Glutamatergic neuron (in vitro differentiated cells): ENCODE results near the gene MTF2. TPM values are rescaled to one million over a fixed set of nuclear protein-coding genes. Genes with fewer than 3 reads are reported as not detected.
A peak's percentile ranks its signal among the peaks of the same experiment; 100 is the strongest.

Experiments used
- DNase-seq: peaks from one replicate; pipeline ENCODE4 v3.0.0; 2022
- H3K27ac Mint-ChIP-seq: one replicate; pipeline ENCODE4 v1.8.0; 2020; ENCODE audit warnings: mild to moderate bottlenecking, mixed read lengths, inconsistent platforms; ENCODE audit not compliant: unreplicated experiment
- H3K27me3 Mint-ChIP-seq: one replicate; pipeline ENCODE4 v1.8.0; 2020; ENCODE audit warnings: mild to moderate bottlenecking, moderate library complexity, mixed read lengths, inconsistent platforms; ENCODE audit not compliant: unreplicated experiment
- H3K36me3 Mint-ChIP-seq: one replicate; pipeline ENCODE4 v1.8.0; 2020; ENCODE audit warnings: mild to moderate bottlenecking, mixed read lengths, inconsistent platforms; ENCODE audit not compliant: unreplicated experiment
- H3K4me1 Mint-ChIP-seq: one replicate; pipeline ENCODE4 v1.8.0; 2020; ENCODE audit warnings: mild to moderate bottlenecking, low read depth, mixed read lengths, inconsistent platforms; ENCODE audit not compliant: unreplicated experiment
- H3K4me3 Mint-ChIP-seq: one replicate; pipeline ENCODE4 v1.8.0; 2020; ENCODE audit warnings: mild to moderate bottlenecking, mixed read lengths, inconsistent platforms; ENCODE audit not compliant: unreplicated experiment
- H3K9me3 Mint-ChIP-seq: one replicate; pipeline ENCODE4 v1.8.0; 2020; ENCODE audit warnings: mild to moderate bottlenecking, moderate library complexity, mixed read lengths, inconsistent platforms; ENCODE audit not compliant: unreplicated experiment
- CTCF ChIP-seq: fragments of 200-600 bp; sonication (generic); IDR thresholded peaks from one replicate; pipeline ENCODE4 v1.5.0; 2021; ENCODE audit not compliant: partially characterized antibody, unreplicated experiment
- total RNA-seq: library from RNA; stranded (reverse); fragmentation: NEBNext Ultra II Directional; extraction: Animal tissue kit (Norgen Biotek cat#: 25700); gene quantifications from one replicate; pipeline ENCODE4 v1.2.1, GENCODE V29; 2021; ENCODE audit not compliant: unreplicated experiment

Gene MTF2
- total RNA-seq, 1 donor from 2014 or later, result 129 TPM

DNA sequence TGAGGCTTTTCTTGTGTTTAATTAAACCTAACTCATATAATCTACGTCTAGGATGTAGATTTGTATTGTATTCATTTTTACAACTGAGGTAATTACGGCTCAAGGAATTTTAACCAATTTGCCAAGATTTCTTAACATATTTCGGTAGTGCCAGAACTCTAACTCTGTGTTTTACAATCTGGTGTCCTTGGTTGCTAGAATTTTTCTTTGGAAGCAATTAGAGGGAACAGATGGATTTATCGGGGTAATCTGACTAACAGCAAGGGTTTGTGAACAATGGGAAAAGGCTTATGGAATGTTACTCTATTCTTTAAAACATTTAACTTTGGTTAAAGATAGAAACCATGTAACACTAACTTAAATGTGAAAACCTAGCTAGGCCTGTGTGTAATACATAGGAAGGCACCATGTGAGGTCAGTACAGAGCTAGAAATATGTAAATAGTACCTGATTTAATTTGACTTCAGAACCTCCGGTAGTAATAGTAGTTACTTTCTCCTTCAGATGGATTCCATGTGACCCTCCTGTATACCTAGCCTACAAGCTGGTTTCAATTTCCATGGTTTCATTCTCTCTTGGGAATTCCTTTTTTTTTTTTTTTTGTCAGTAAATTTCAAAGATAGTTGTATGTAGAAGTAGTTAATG is 1.2 kb downstream of the MTF2 start:
- peaks cover 10% of the 10 kb centered on the region for H3K27me3 Mint-ChIP-seq
- peaks cover 14% of the 10 kb centered on the region for H3K36me3 Mint-ChIP-seq
- H3K4me1 Mint-ChIP-seq, result peaks cover 3% of the 10 kb centered on the region
- H3K9me3 Mint-ChIP-seq, result peaks cover 15% of the 10 kb centered on the region
- no peak for TF ChIP-seq CTCF
- H3K4me3 Mint-ChIP-seq, result peak overlapping the region; percentile 99
- H3K27ac Mint-ChIP-seq, result peak overlapping the region; percentile 99
- DNase-seq, result no peak

GRCh38 chr1:93081716-93082115 is 2.6 kb downstream of the MTF2 start:
- no peak for TF ChIP-seq CTCF
- peaks cover 14% of the 10 kb centered on the region for H3K36me3 Mint-ChIP-seq
- H3K4me1 Mint-ChIP-seq, result peaks cover 7% of the 10 kb centered on the region
- H3K4me3 Mint-ChIP-seq, result peak overlapping the region; percentile 99
- peaks cover 15% of the 10 kb centered on the region for H3K9me3 Mint-ChIP-seq
- peaks cover 10% of the 10 kb centered on the region for H3K27me3 Mint-ChIP-seq
- DNase-seq, result no peak
- no peak overlapping the region for H3K27ac Mint-ChIP-seq

- Mint-ChIP-seq H3K4me3 (peak overlapping the region; percentile 25), H3K4me1 (peaks cover 7% of the 10 kb centered on the region), H3K27ac (no peak overlapping the region), H3K9me3 (peaks cover 15% of the 10 kb centered on the region), H3K36me3 (peaks cover 14% of the 10 kb centered on the region), H3K27me3 (peaks cover 10% of the 10 kb centered on the region)
- no peak for TF ChIP-seq CTCF
- no peak for DNase-seq
Observed at GRCh38 chr1:93082313-93082712, 3.2 kb downstream of the MTF2 start.

GRCh38 chr1:93083979-93084378 is 4.9 kb downstream of the MTF2 start:
- no peak for DNase-seq
- Mint-ChIP-seq H3K36me3 (peaks cover 14% of the 10 kb centered on the region), H3K4me1 (peaks cover 3% of the 10 kb centered on the region)

More at GRCh38 chr1:93083979-93084378, 4.9 kb downstream of the MTF2 start:
- peaks cover 10% of the 10 kb centered on the region for H3K9me3 Mint-ChIP-seq
- H3K27me3 Mint-ChIP-seq, result peaks cover 8% of the 10 kb centered on the region
- no peak for TF ChIP-seq CTCF
- H3K27ac Mint-ChIP-seq, result no peak overlapping the region
- no peak overlapping the region for H3K4me3 Mint-ChIP-seq
